ENCODE measurements around the gene KRT40.

- TF ChIP-seq CTCF (IDR thresholded peaks at IDR 0.05), result no peak
- TF ChIP-seq EP300 (IDR thresholded peaks at IDR 0.05), result no peak
- no peak for TF ChIP-seq POLR2A (IDR thresholded peaks at IDR 0.05)
These were observed 3.0 kb downstream of the KRT40 start for GRCh38 chr17:40981115-40981514.
